HEK293 (cell line): ENCODE measurements around the gene CNEP1R1.

Experiments used
- CTCF ChIA-PET: fragments of 350-600 bp; formaldehyde crosslinking; extraction: SDS; loops from one replicate; lab custom pipeline; 2021; ENCODE audit warnings: antibody characterized with exemption; lab: Yijun Ruan, JAX
- POLR2A ChIA-PET: fragments of 300-600 bp; formaldehyde crosslinking; extraction: SDS; loops from one replicate; lab custom pipeline; 2020; ENCODE audit warnings: antibody characterized with exemption, inconsistent platforms; lab: Yijun Ruan, JAX
- H3K27ac ChIP-seq: fragments of 200-500 bp; sonication (Bioruptor generic); 2 replicates; pipeline ENCODE4 v1.5.1; 2014; ENCODE audit warnings: low read depth, low read length, control low read depth, inconsistent platforms; ENCODE audit errors: extremely low read depth
- H3K36me3 ChIP-seq, 2 experiments: fragments of 200-500 bp in 1 of 2; sonication (Bioruptor generic) in 1 of 2; 1 replicate in 1 of 2; 2 replicates in 1 of 2; pipeline ENCODE4 v1.5.1; 2014 to 2017; ENCODE audit warnings: inconsistent platforms in 2 of 2, low read length in 2 of 2; ENCODE audit not compliant: control insufficient read depth in 2 of 2, insufficient read depth in 1 of 2
- H3K4me1 ChIP-seq: fragments of 200-500 bp; sonication (Bioruptor generic); 2 replicates; pipeline ENCODE4 v1.5.1; 2014; ENCODE audit warnings: mild to moderate bottlenecking, low read length, inconsistent platforms; ENCODE audit not compliant: control insufficient read depth, insufficient read depth
- H3K4me3 ChIP-seq: 2 replicates; pipeline ENCODE4 v1.5.1; 2011; ENCODE audit warnings: low read depth, mild to moderate bottlenecking, control low read depth, low read length, moderate library complexity
- H3K9me3 ChIP-seq: fragments of 200-500 bp; sonication (Bioruptor generic); 2 replicates; pipeline ENCODE4 v1.5.1; 2014; ENCODE audit warnings: low read depth, low read length, inconsistent platforms; ENCODE audit not compliant: control insufficient read depth, insufficient read depth
- FEZF1 ChIP-seq: fragments of 450-650 bp; formaldehyde crosslinking; IDR thresholded peaks from 2 replicates; pipeline ENCODE4 v1.5.1; 2016; ENCODE audit warnings: missing biosample characterization, missing genetic modification characterization
- GLIS1 ChIP-seq: fragments of 450-650 bp; formaldehyde crosslinking; IDR thresholded peaks from 2 replicates; pipeline ENCODE4 v1.5.1; 2016; ENCODE audit warnings: missing biosample characterization, missing genetic modification characterization
- HOXD13 ChIP-seq: sonication (generic); formaldehyde crosslinking; IDR thresholded peaks from 2 replicates; pipeline ENCODE4 v1.8.0; 2022; ENCODE audit warnings: missing genetic modification reagents, borderline replicate concordance
- MZF1 ChIP-seq: fragments of 450-650 bp; formaldehyde crosslinking; IDR thresholded peaks from 2 replicates; pipeline ENCODE4 v1.5.1; 2017; ENCODE audit warnings: missing biosample characterization, missing genetic modification characterization, borderline replicate concordance
- PRDM4 ChIP-seq: fragments of 450-650 bp; formaldehyde crosslinking; IDR thresholded peaks from 2 replicates; pipeline ENCODE4 v1.5.1; 2017; ENCODE audit warnings: missing biosample characterization, missing genetic modification characterization
- SCRT1 ChIP-seq: fragments of 450-650 bp; formaldehyde crosslinking; IDR thresholded peaks from 2 replicates; pipeline ENCODE4 v1.5.1; 2016; ENCODE audit warnings: missing biosample characterization, missing genetic modification characterization, borderline replicate concordance
- SP3 ChIP-seq: fragments of 450-650 bp; formaldehyde crosslinking; IDR thresholded peaks from 2 replicates; pipeline ENCODE4 v1.5.1; 2016; ENCODE audit warnings: missing biosample characterization, missing genetic modification characterization
- ZBTB8A ChIP-seq: fragments of 450-650 bp; formaldehyde crosslinking; IDR thresholded peaks from 2 replicates; pipeline ENCODE4 v1.5.1; 2016; ENCODE audit warnings: missing biosample characterization, missing genetic modification characterization
- ZNF132 ChIP-seq: fragments of 450-650 bp; formaldehyde crosslinking; IDR thresholded peaks from 2 replicates; pipeline ENCODE4 v1.5.1; 2017; ENCODE audit warnings: missing biosample characterization, missing genetic modification characterization, borderline replicate concordance
- ZNF140 ChIP-seq: fragments of 450-650 bp; formaldehyde crosslinking; IDR thresholded peaks from 2 replicates; pipeline ENCODE4 v1.5.1; 2016; ENCODE audit warnings: missing biosample characterization, missing genetic modification characterization
- ZNF146 ChIP-seq: fragments of 450-650 bp; formaldehyde crosslinking; IDR thresholded peaks from 2 replicates; pipeline ENCODE4 v1.5.1; 2016; ENCODE audit warnings: missing biosample characterization, missing genetic modification characterization
- ZNF155 ChIP-seq: fragments of 450-650 bp; formaldehyde crosslinking; IDR thresholded peaks from 2 replicates; pipeline ENCODE4 v1.5.1; 2016; ENCODE audit warnings: missing biosample characterization, missing genetic modification characterization
- ZNF2 ChIP-seq: fragments of 450-650 bp; formaldehyde crosslinking; IDR thresholded peaks from 2 replicates; pipeline ENCODE4 v1.5.1; 2016; ENCODE audit warnings: missing biosample characterization, missing genetic modification characterization
- ZNF202 ChIP-seq: fragments of 450-650 bp; formaldehyde crosslinking; IDR thresholded peaks from 2 replicates; pipeline ENCODE4 v1.5.1; 2016; ENCODE audit warnings: missing biosample characterization, missing genetic modification characterization, borderline replicate concordance
- ZNF311 ChIP-seq: fragments of 450-650 bp; formaldehyde crosslinking; IDR thresholded peaks from 2 replicates; pipeline ENCODE4 v1.5.1; 2017; ENCODE audit warnings: missing biosample characterization, missing genetic modification characterization, borderline replicate concordance
- ZNF341 ChIP-seq: fragments of 450-650 bp; formaldehyde crosslinking; IDR thresholded peaks from 2 replicates; pipeline ENCODE4; 2016; ENCODE audit warnings: low read depth, missing biosample characterization, missing genetic modification characterization
- ZNF366 ChIP-seq: fragments of 450-650 bp; formaldehyde crosslinking; conservative IDR thresholded peaks from 2 replicates; pipeline ENCODE4 v1.5.1; 2016; ENCODE audit warnings: missing biosample characterization, missing genetic modification characterization
- ZNF391 ChIP-seq: fragments of 450-650 bp; formaldehyde crosslinking; IDR thresholded peaks from 2 replicates; pipeline ENCODE4 v1.5.1; 2016; ENCODE audit warnings: low read depth, missing biosample characterization, missing genetic modification characterization, borderline replicate concordance
- ZNF404 ChIP-seq: fragments of 450-650 bp; formaldehyde crosslinking; IDR thresholded peaks from 2 replicates; pipeline ENCODE4 v1.5.1; 2017; ENCODE audit warnings: missing biosample characterization, missing genetic modification characterization
- ZNF449 ChIP-seq: fragments of 450-650 bp; formaldehyde crosslinking; IDR thresholded peaks from 2 replicates; pipeline ENCODE4 v1.5.1; 2017; ENCODE audit warnings: missing biosample characterization, mild to moderate bottlenecking, missing genetic modification characterization, moderate library complexity
- ZNF555 ChIP-seq: fragments of 450-650 bp; formaldehyde crosslinking; conservative IDR thresholded peaks from 2 replicates; pipeline ENCODE4 v1.5.1; 2017; ENCODE audit warnings: missing biosample characterization, mild to moderate bottlenecking, missing genetic modification characterization, inconsistent platforms
- ZNF626 ChIP-seq: fragments of 450-650 bp; sonication (Bioruptor Pico); formaldehyde crosslinking; IDR thresholded peaks from 2 replicates; pipeline ENCODE4 v1.5.1; 2018; ENCODE audit warnings: missing biosample characterization, missing genetic modification characterization, inconsistent platforms
- ZNF792 ChIP-seq: fragments of 450-650 bp; formaldehyde crosslinking; IDR thresholded peaks from 2 replicates; pipeline ENCODE4 v1.5.1; 2016; ENCODE audit warnings: missing biosample characterization, missing genetic modification characterization
- TF ChIP-seq, protein P1 (sequence below): fragments of 450-650 bp; formaldehyde crosslinking; optimal IDR thresholded peaks from 2 replicates; pipeline ENCODE3; 2016; ENCODE audit warnings: missing biosample characterization, mild to moderate bottlenecking, missing genetic modification characterization
- TF ChIP-seq, protein P2 (sequence below): fragments of 450-650 bp; formaldehyde crosslinking; IDR thresholded peaks from 2 replicates; pipeline ENCODE4 v1.5.1; 2016; ENCODE audit warnings: missing biosample characterization, missing genetic modification characterization
- TF ChIP-seq, protein P3 (sequence below): fragments of 450-650 bp; formaldehyde crosslinking; conservative IDR thresholded peaks from 2 replicates; pipeline ENCODE4 v1.5.1; 2016; ENCODE audit warnings: low read depth, missing biosample characterization, missing genetic modification characterization

CNEP1R1 gene

GRCh38 chr16:49978569-49979326 is 46.3 kb upstream of the CNEP1R1 start (continued):
- TF ChIP-seq ZNF2 (tag by site-specific recombination): no peak
- no peak for TF ChIP-seq FEZF1 (tag by site-specific recombination)
- no peak for TF ChIP-seq ZBTB8A (tag by site-specific recombination)
- TF ChIP-seq ZNF311 (tag by site-specific recombination): no peak
- no peak for TF ChIP-seq ZNF155 (tag by site-specific recombination)
- TF ChIP-seq ZNF555 (tag by site-specific recombination): no peak
- no peak for TF ChIP-seq HOXD13

DNA sequence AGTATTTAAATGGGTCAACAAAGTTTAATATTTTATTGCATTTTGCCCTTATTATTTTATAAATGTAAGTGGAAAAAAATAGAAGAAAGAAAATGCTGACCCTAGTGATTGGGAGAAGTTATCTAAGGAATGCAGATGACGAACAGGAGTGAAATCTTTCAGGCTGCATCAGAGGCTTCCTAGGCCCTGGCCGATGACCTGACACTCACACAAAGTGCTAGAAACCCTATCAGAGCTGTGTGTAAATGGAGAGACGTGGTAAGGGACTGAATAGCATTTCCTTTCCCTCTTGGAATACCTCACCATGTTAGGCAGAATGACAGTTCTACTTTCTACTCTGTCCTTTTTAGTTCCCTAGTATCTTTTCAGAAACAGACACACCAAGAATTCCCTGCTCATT is 44.9 kb upstream of the CNEP1R1 start:
- CTCF ChIA-PET: interaction anchor here (0.7 to 1.7 kb wide), 3 partner anchors 10 to 45 kb away, joined by 3 to 7 read pairs (median 3); partner anchors contain the start of gene CNEP1R1
- Histone ChIP-seq H3K4me3 (no peak overlapping the region), H3K4me1 (no peaks in the 10 kb centered on the region), H3K9me3 (no peaks in the 10 kb centered on the region), H3K27ac (no peak overlapping the region), H3K36me3 (no peaks in the 10 kb centered on the region)
- POLR2A ChIA-PET: no interaction called here
- no peak for TF ChIP-seq ZNF404 (tag by site-specific recombination)
- no peak for TF ChIP-seq SP3 (tag by site-specific recombination)
- TF ChIP-seq, protein P1, sequence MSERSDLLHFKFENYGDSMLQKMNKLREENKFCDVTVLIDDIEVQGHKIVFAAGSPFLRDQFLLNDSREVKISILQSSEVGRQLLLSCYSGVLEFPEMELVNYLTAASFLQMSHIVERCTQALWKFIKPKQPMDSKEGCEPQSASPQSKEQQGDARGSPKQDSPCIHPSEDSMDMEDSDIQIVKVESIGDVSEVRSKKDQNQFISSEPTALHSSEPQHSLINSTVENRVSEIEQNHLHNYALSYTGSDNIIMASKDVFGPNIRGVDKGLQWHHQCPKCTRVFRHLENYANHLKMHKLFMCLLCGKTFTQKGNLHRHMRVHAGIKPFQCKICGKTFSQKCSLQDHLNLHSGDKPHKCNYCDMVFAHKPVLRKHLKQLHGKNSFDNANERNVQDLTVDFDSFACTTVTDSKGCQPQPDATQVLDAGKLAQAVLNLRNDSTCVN (tag by site-specific recombination): no peak
- no peak for TF ChIP-seq ZNF146 (tag by site-specific recombination)
- TF ChIP-seq ZNF391: no peak
- TF ChIP-seq SCRT1: no peak
- TF ChIP-seq, protein P2, sequence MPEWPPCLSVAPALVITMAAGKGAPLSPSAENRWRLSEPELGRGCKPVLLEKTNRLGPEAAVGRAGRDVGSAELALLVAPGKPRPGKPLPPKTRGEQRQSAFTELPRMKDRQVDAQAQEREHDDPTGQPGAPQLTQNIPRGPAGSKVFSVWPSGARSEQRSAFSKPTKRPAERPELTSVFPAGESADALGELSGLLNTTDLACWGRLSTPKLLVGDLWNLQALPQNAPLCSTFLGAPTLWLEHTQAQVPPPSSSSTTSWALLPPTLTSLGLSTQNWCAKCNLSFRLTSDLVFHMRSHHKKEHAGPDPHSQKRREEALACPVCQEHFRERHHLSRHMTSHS (tag by site-specific recombination): no peak
- no peak for TF ChIP-seq ZNF792
- no peak for TF ChIP-seq GLIS1
- no peak for TF ChIP-seq PRDM4 (tag by site-specific recombination)
- no peak for TF ChIP-seq ZNF366
- no peak for TF ChIP-seq ZNF626
- TF ChIP-seq ZNF449 (tag by site-specific recombination): no peak
- TF ChIP-seq, protein P3, sequence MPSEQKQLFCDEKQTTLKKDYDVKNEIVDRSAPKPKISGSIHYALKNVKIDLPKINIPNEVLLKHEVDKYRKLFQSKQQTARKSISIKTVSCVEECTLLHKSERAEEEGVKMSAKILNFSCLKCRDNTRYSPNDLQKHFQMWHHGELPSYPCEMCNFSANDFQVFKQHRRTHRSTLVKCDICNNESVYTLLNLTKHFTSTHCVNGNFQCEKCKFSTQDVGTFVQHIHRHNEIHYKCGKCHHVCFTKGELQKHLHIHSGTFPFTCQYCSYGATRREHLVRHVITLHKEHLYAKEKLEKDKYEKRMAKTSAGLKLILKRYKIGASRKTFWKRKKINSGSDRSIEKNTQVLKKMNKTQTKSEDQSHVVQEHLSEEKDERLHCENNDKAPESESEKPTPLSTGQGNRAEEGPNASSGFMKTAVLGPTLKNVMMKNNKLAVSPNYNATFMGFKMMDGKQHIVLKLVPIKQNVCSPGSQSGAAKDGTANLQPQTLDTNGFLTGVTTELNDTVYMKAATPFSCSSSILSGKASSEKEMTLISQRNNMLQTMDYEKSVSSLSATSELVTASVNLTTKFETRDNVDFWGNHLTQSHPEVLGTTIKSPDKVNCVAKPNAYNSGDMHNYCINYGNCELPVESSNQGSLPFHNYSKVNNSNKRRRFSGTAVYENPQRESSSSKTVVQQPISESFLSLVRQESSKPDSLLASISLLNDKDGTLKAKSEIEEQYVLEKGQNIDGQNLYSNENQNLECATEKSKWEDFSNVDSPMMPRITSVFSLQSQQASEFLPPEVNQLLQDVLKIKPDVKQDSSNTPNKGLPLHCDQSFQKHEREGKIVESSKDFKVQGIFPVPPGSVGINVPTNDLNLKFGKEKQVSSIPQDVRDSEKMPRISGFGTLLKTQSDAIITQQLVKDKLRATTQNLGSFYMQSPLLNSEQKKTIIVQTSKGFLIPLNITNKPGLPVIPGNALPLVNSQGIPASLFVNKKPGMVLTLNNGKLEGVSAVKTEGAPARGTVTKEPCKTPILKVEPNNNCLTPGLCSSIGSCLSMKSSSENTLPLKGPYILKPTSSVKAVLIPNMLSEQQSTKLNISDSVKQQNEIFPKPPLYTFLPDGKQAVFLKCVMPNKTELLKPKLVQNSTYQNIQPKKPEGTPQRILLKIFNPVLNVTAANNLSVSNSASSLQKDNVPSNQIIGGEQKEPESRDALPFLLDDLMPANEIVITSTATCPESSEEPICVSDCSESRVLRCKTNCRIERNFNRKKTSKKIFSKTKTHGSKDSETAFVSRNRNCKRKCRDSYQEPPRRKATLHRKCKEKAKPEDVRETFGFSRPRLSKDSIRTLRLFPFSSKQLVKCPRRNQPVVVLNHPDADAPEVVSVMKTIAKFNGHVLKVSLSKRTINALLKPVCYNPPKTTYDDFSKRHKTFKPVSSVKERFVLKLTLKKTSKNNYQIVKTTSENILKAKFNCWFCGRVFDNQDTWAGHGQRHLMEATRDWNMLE (tag by site-specific recombination): no peak
- no peak for TF ChIP-seq ZNF341
- TF ChIP-seq ZNF202 (tag by site-specific recombination): no peak
- TF ChIP-seq ZNF132 (tag by site-specific recombination): no peak
- TF ChIP-seq ZNF140 (tag by site-specific recombination): no peak
- TF ChIP-seq MZF1 (tag by site-specific recombination): no peak
